ENCODE data around the gene TMEM139. TPM values are rescaled to one million over a fixed set of nuclear protein-coding genes. Genes with fewer than 3 reads are reported as not detected.
A peak's percentile ranks its signal among the peaks of the same experiment; 100 is the strongest.

Gene TMEM139
- total RNA-seq, 4 donors from 2014 or later, result 2.1 to 12.0 (median 6.4) TPM

GRCh38 chr7:143300959-143301935 is 16.5 kb downstream of the TMEM139 start:
- DNase-seq (ENCODE audit: low spot score in 2 of 2), result no peak
- 75 to 81% methylated on average over 8 of the region's 8 CpGs for WGBS, 2 donors
- Histone ChIP-seq H3K4me1 (peaks cover 0 to 17% (median 1%) of the 10 kb centered on the region in 4 donors), H3K27ac (no peak overlapping the region), H3K9me3 (no peaks in the 10 kb centered on the region), H3K27me3 (no peaks in the 10 kb centered on the region), H3K36me3 (peaks cover 0 to 96% (median 32%) of the 10 kb centered on the region in 3 donors), H3K4me3 (no peak overlapping the region)
- TF ChIP-seq EP300 (IDR thresholded peaks at IDR 0.05), result no peak
- no peak for TF ChIP-seq CTCF (IDR thresholded peaks at IDR 0.05)
- TF ChIP-seq POLR2A (IDR thresholded peaks at IDR 0.05), result no peak

GRCh38 chr7:143303733-143304132 is 19.0 kb downstream of the TMEM139 start:
- WGBS, 2 donors, result 93 to 95% methylated on average over 10 of the region's 10 CpGs
- H3K36me3 ChIP-seq, result peaks cover 0 to 95% (median 32%) of the 10 kb centered on the region in 3 donors
- peaks cover 0 to 8% (median 0%) of the 10 kb centered on the region in 4 donors for H3K4me1 ChIP-seq
- H3K27me3 ChIP-seq, result no peaks in the 10 kb centered on the region
- no peak for DNase-seq (ENCODE audit: low spot score in 2 of 2)
- TF ChIP-seq EP300 (IDR thresholded peaks at IDR 0.05) (no peak), CTCF (IDR thresholded peaks at IDR 0.05) (no peak), POLR2A (IDR thresholded peaks at IDR 0.05) (no peak)
- no peaks in the 10 kb centered on the region for H3K9me3 ChIP-seq
- no peak overlapping the region for H3K4me3 ChIP-seq
- H3K27ac ChIP-seq, result no peak overlapping the region

- Histone ChIP-seq H3K27me3 (no peaks in the 10 kb centered on the region), H3K9me3 (no peaks in the 10 kb centered on the region), H3K4me1 (no peaks in the 10 kb centered on the region), H3K36me3 (peaks cover 0 to 93% (median 32%) of the 10 kb centered on the region in 3 donors), H3K27ac (no peak overlapping the region), H3K4me3 (no peak overlapping the region)
- WGBS, 2 donors, result 78 to 86% methylated on average over 6 of the region's 6 CpGs
- no peak for DNase-seq (ENCODE audit: low spot score in 2 of 2)
- no peak for TF ChIP-seq EP300 (IDR thresholded peaks at IDR 0.05)
- no peak for TF ChIP-seq CTCF (IDR thresholded peaks at IDR 0.05)
- TF ChIP-seq POLR2A (IDR thresholded peaks at IDR 0.05), result no peak
Measured at GRCh38 chr7:143304938-143305337, 20.2 kb downstream of the TMEM139 start.

- H3K9me3 ChIP-seq, result no peaks in the 10 kb centered on the region
- WGBS, 2 donors, result 54 to 59% methylated on average over 10 of the region's 10 CpGs
- H3K4me3 ChIP-seq, result no peak overlapping the region
- H3K36me3 ChIP-seq, result peaks cover 0 to 93% (median 26%) of the 10 kb centered on the region in 3 donors
- H3K27ac ChIP-seq, result no peak overlapping the region
- TF ChIP-seq CTCF (IDR thresholded peaks at IDR 0.05) (peak; percentile 63 to 82 (median 74)), EP300 (IDR thresholded peaks at IDR 0.05) (no peak)
- no peaks in the 10 kb centered on the region for H3K27me3 ChIP-seq
- H3K4me1 ChIP-seq, result no peaks in the 10 kb centered on the region
- DNase-seq (ENCODE audit: low spot score in 2 of 2), result peak; percentile 50 to 78
Measured at GRCh38 chr7:143305423-143306070, 20.8 kb downstream of the TMEM139 start.

- no peak overlapping the region for H3K4me3 ChIP-seq
- H3K36me3 ChIP-seq, result peaks cover 0 to 63% (median 15%) of the 10 kb centered on the region in 3 donors
- WGBS, 2 donors, result 95 to 96% methylated on average over 2 of the region's 2 CpGs
Measured at GRCh38 chr7:143308632-143309031, 23.9 kb downstream of the TMEM139 start.

More at GRCh38 chr7:143308632-143309031, 23.9 kb downstream of the TMEM139 start:
- Histone ChIP-seq H3K27ac (no peak overlapping the region), H3K9me3 (no peaks in the 10 kb centered on the region), H3K27me3 (no peaks in the 10 kb centered on the region), H3K4me1 (no peaks in the 10 kb centered on the region)
- DNase-seq (ENCODE audit: low spot score in 2 of 2), result no peak
- TF ChIP-seq EP300 (IDR thresholded peaks at IDR 0.05) (no peak), POLR2A (IDR thresholded peaks at IDR 0.05) (no peak), CTCF (IDR thresholded peaks at IDR 0.05) (no peak)

All from tibial nerve (tissue), 4 donors.